ENCODE measurements around the gene SP2.

GRCh38 chr17:47907932-47908562, 12.0 kb downstream of the SP2 start:
- TF ChIP-seq RFX5 (IDR thresholded peaks at IDR 0.05; ENCODE audit: low read depth, low read length) (no peak), UBTF (CRISPR knock-in tag; IDR thresholded peaks at IDR 0.05) (no peak), POLR2A (IDR thresholded peaks at IDR 0.05; ENCODE audit: insufficient read depth in 1 of 2, low read depth in 2 of 2, low read length in 2 of 2) (no peak), ZNF274 (CRISPR knock-in tag; IDR thresholded peaks at IDR 0.05) (no peak), ZFP91 (CRISPR knock-in tag; IDR thresholded peaks at IDR 0.05; ENCODE audit: borderline replicate concordance) (no peak)
- TF ChIP-seq, protein P1, sequence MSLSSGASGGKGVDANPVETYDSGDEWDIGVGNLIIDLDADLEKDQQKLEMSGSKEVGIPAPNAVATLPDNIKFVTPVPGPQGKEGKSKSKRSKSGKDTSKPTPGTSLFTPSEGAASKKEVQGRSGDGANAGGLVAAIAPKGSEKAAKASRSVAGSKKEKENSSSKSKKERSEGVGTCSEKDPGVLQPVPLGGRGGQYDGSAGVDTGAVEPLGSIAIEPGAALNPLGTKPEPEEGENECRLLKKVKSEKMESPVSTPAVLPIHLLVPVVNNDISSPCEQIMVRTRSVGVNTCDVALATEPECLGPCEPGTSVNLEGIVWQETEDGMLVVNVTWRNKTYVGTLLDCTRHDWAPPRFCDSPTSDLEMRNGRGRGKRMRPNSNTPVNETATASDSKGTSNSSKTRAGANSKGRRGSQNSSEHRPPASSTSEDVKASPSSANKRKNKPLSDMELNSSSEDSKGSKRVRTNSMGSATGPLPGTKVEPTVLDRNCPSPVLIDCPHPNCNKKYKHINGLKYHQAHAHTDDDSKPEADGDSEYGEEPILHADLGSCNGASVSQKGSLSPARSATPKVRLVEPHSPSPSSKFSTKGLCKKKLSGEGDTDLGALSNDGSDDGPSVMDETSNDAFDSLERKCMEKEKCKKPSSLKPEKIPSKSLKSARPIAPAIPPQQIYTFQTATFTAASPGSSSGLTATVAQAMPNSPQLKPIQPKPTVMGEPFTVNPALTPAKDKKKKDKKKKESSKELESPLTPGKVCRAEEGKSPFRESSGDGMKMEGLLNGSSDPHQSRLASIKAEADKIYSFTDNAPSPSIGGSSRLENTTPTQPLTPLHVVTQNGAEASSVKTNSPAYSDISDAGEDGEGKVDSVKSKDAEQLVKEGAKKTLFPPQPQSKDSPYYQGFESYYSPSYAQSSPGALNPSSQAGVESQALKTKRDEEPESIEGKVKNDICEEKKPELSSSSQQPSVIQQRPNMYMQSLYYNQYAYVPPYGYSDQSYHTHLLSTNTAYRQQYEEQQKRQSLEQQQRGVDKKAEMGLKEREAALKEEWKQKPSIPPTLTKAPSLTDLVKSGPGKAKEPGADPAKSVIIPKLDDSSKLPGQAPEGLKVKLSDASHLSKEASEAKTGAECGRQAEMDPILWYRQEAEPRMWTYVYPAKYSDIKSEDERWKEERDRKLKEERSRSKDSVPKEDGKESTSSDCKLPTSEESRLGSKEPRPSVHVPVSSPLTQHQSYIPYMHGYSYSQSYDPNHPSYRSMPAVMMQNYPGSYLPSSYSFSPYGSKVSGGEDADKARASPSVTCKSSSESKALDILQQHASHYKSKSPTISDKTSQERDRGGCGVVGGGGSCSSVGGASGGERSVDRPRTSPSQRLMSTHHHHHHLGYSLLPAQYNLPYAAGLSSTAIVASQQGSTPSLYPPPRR (CRISPR knock-in tag; IDR thresholded peaks at IDR 0.05; ENCODE audit: borderline replicate concordance) = no peak

All from HepG2 (cell line).